ENCODE results near the gene CNBD2.
A peak's percentile ranks its signal among the peaks of the same experiment; 100 is the strongest.
"Not testable (repeated sequence)": the region's sequence is repeated elsewhere in the genome, so short reads cannot be mapped to it uniquely, and the experiment has no call there.

CNBD2 gene

GRCh38 chr20:35947907-35948306, 20.5 kb upstream of the CNBD2 start:
- no peak for TF ChIP-seq CTCF (conservative IDR thresholded peaks at IDR 0.05; ENCODE audit: low read depth, low read length)
- Histone ChIP-seq H3K9ac (no peak overlapping the region), H3K27ac (no peak overlapping the region)

GRCh38 chr20:35950093-35950492, 18.3 kb upstream of the CNBD2 start:
- Histone ChIP-seq H3K4me1 (ENCODE audit: low read depth, poor library complexity, severe bottlenecking) (peaks cover 17% of the 10 kb centered on the region), H3K4me2 (no peak overlapping the region), H2AFZ (ENCODE audit: low read depth) (no peak overlapping the region), H4K20me1 (ENCODE audit: insufficient read depth) (0 out of 2 replicates have a peak, but pooled peaks cover 5% of the 10 kb centered on the region), H3K79me2 (ENCODE audit: insufficient read depth, low read depth) (peaks cover 29% of the 10 kb centered on the region), H3K27ac (no peak overlapping the region), H3K4me3 (IDR thresholded peaks at IDR 0.05; ENCODE audit: insufficient read depth, low read depth, low read length) (no peak overlapping the region), H3K36me3 (ENCODE audit: insufficient read depth) (no peaks in the 10 kb centered on the region), H3K27me3 (ENCODE audit: insufficient read depth, low read depth) (no peaks in the 10 kb centered on the region), H3K9ac (no peak overlapping the region)
- no peak for TF ChIP-seq CTCF (conservative IDR thresholded peaks at IDR 0.05; ENCODE audit: low read depth, low read length)

More at GRCh38 chr20:35947907-35948306, 20.5 kb upstream of the CNBD2 start:
- Histone ChIP-seq H3K4me2 (no peak overlapping the region), H3K27me3 (ENCODE audit: insufficient read depth, low read depth) (no peaks in the 10 kb centered on the region), H3K4me1 (ENCODE audit: low read depth, poor library complexity, severe bottlenecking) (peaks cover 14% of the 10 kb centered on the region), H4K20me1 (ENCODE audit: insufficient read depth) (0 out of 2 replicates have a peak, but pooled peaks cover 4% of the 10 kb centered on the region), H3K4me3 (IDR thresholded peaks at IDR 0.05; ENCODE audit: insufficient read depth, low read depth, low read length) (no peak overlapping the region), H3K79me2 (ENCODE audit: insufficient read depth, low read depth) (peaks cover 21% of the 10 kb centered on the region), H2AFZ (ENCODE audit: low read depth) (no peak overlapping the region), H3K36me3 (ENCODE audit: insufficient read depth) (no peaks in the 10 kb centered on the region)

GRCh38 chr20:35952080-35952479, 16.3 kb upstream of the CNBD2 start:
- not testable (repeated sequence) for H3K27me3 ChIP-seq (ENCODE audit: insufficient read depth, low read depth); H3K36me3 ChIP-seq (ENCODE audit: insufficient read depth); H3K4me3 ChIP-seq (IDR thresholded peaks at IDR 0.05; ENCODE audit: insufficient read depth, low read depth, low read length); H2AFZ ChIP-seq (ENCODE audit: low read depth); H3K9ac ChIP-seq; H4K20me1 ChIP-seq (ENCODE audit: insufficient read depth)
- Histone ChIP-seq H3K79me2 (ENCODE audit: insufficient read depth, low read depth) (peaks cover 38% of the 10 kb centered on the region), H3K4me2 (peak overlapping the region; percentile 98; the same call in 1 of the 2 replicates), H3K4me1 (ENCODE audit: low read depth, poor library complexity, severe bottlenecking) (peaks cover 28% of the 10 kb centered on the region), H3K27ac (peak overlapping the region; percentile 99; the same call in 1 of the 2 replicates)

GRCh38 chr20:35952480-35953386, 15.7 kb upstream of the CNBD2 start:
- no peaks in the 10 kb centered on the region for H3K36me3 ChIP-seq (ENCODE audit: insufficient read depth)
- H3K4me1 ChIP-seq (ENCODE audit: low read depth, poor library complexity, severe bottlenecking): peaks cover 28% of the 10 kb centered on the region
- peak overlapping the region; percentile 99 for H3K27ac ChIP-seq
- H3K9ac ChIP-seq: peak overlapping the region; percentile 97
- peak overlapping the region; percentile 98 for H3K4me2 ChIP-seq
- H3K4me3 ChIP-seq (IDR thresholded peaks at IDR 0.05; ENCODE audit: insufficient read depth, low read depth, low read length): no peak overlapping the region
- H3K27me3 ChIP-seq (ENCODE audit: insufficient read depth, low read depth): no peaks in the 10 kb centered on the region
- H4K20me1 ChIP-seq (ENCODE audit: insufficient read depth): 0 out of 2 replicates have a peak, but pooled peaks cover 5% of the 10 kb centered on the region
- no peak for TF ChIP-seq CTCF (conservative IDR thresholded peaks at IDR 0.05; ENCODE audit: low read depth, low read length)
- H3K79me2 ChIP-seq (ENCODE audit: insufficient read depth, low read depth): peaks cover 38% of the 10 kb centered on the region
- H2AFZ ChIP-seq (ENCODE audit: low read depth): peak overlapping the region; percentile 64; the same call in 1 of the 2 replicates
